OCI-LY3 (cell line): ENCODE results near the gene GCA.

Source experiments
- H2AFZ ChIP-seq: fragments of 200-600, 300-600 bp; shearing (Covaris generic); 2 replicates; pipeline ENCODE4 v1.6.0; 2014; ENCODE audit warnings: antibody characterized with exemption, low read depth, low read length
- H3K27ac ChIP-seq: fragments of 200-600, 300-600 bp; sonication (generic); 2 replicates; pipeline ENCODE4 v1.5.1; 2014; ENCODE audit warnings: mild to moderate bottlenecking, low read length, moderate library complexity, mixed read lengths
- H3K27me3 ChIP-seq: fragments of 200-600, 300-600 bp; sonication (generic); 2 replicates; pipeline ENCODE4 v1.6.1; 2014; ENCODE audit warnings: low read depth, low read length, mixed read lengths
- H3K36me3 ChIP-seq: fragments of 200-600, 300-600 bp; sonication (generic); replicated peaks from 2 replicates; pipeline ENCODE3; 2014; ENCODE audit warnings: low read depth, low read length, mixed read lengths
- H3K4me1 ChIP-seq: fragments of 300-600, 200-600 bp; sonication (generic); 2 replicates; pipeline ENCODE4 v1.6.1; 2014; ENCODE audit warnings: low read length, mixed read lengths
- H3K4me2 ChIP-seq: fragments of 200-600, 300-600 bp; sonication (generic); 2 replicates; pipeline ENCODE4 v1.6.1; 2014; ENCODE audit warnings: low read length, mixed read lengths
- H3K4me3 ChIP-seq: fragments of 300-600, 200-600 bp; sonication (generic); 2 replicates; pipeline ENCODE4 v1.5.1; 2014; ENCODE audit warnings: antibody characterized with exemption, mild to moderate bottlenecking, low read length, moderate library complexity
- H3K79me2 ChIP-seq: fragments of 300-600, 200-600 bp; shearing (Covaris generic); 2 replicates; pipeline ENCODE4 v1.6.1; 2014; ENCODE audit warnings: mild to moderate bottlenecking, low read length, mixed read lengths
- H3K9ac ChIP-seq: fragments of 300-600, 200-600 bp; shearing (Covaris generic); 2 replicates; pipeline ENCODE4 v1.6.0; 2014; ENCODE audit warnings: mild to moderate bottlenecking, low read length, moderate library complexity
- H3K9me3 ChIP-seq: fragments of 200-600, 300-600 bp; shearing (Covaris generic); 2 replicates; pipeline ENCODE4 v1.6.1; 2014; ENCODE audit warnings: low read length, mixed read lengths; ENCODE audit not compliant: insufficient read depth
- H4K20me1 ChIP-seq: fragments of 200-600, 300-600 bp; sonication (generic); 2 replicates; pipeline ENCODE4 v1.6.1; 2016; ENCODE audit warnings: low read length, mixed read lengths; ENCODE audit not compliant: insufficient read depth
- EZH2phosphoT487 ChIP-seq: fragments of 200-600 bp; shearing (Covaris generic); IDR thresholded peaks from 2 replicates; pipeline ENCODE4 v1.6.1; 2018; ENCODE audit warnings: antibody characterized with exemption, mixed run types, low read depth
- TF ChIP-seq, protein P1 (sequence below): fragments of 200-600, 300-600 bp; sonication (generic); IDR thresholded peaks from 2 replicates; pipeline ENCODE4 v1.5.1; 2014; ENCODE audit warnings: antibody characterized with exemption, low read length, low read depth

Gene GCA

GRCh38 chr2:162343492-162343823, 474 bp upstream of the GCA start:
- TF ChIP-seq, protein P1, sequence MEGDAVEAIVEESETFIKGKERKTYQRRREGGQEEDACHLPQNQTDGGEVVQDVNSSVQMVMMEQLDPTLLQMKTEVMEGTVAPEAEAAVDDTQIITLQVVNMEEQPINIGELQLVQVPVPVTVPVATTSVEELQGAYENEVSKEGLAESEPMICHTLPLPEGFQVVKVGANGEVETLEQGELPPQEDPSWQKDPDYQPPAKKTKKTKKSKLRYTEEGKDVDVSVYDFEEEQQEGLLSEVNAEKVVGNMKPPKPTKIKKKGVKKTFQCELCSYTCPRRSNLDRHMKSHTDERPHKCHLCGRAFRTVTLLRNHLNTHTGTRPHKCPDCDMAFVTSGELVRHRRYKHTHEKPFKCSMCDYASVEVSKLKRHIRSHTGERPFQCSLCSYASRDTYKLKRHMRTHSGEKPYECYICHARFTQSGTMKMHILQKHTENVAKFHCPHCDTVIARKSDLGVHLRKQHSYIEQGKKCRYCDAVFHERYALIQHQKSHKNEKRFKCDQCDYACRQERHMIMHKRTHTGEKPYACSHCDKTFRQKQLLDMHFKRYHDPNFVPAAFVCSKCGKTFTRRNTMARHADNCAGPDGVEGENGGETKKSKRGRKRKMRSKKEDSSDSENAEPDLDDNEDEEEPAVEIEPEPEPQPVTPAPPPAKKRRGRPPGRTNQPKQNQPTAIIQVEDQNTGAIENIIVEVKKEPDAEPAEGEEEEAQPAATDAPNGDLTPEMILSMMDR = no peak
- no peak for TF ChIP-seq EZH2phosphoT487
- peaks cover 10% of the 10 kb centered on the region for H3K4me1 ChIP-seq
- H2AFZ ChIP-seq = peak overlapping the region; percentile 96
- H4K20me1 ChIP-seq = no peaks in the 10 kb centered on the region
- peak overlapping the region; percentile 84 for H3K4me3 ChIP-seq
- peak overlapping the region; percentile 25; the same call in 1 of the 2 replicates for H3K9ac ChIP-seq
- 0 out of 2 replicates have a peak, but pooled peaks cover 4% of the 10 kb centered on the region for H3K79me2 ChIP-seq
- H3K27me3 ChIP-seq = no peaks in the 10 kb centered on the region
- H3K27ac ChIP-seq = no peak overlapping the region
- H3K4me2 ChIP-seq = peak overlapping the region; percentile 77
- no peaks in the 10 kb centered on the region for H3K36me3 ChIP-seq
- no peaks in the 10 kb centered on the region for H3K9me3 ChIP-seq

DNA sequence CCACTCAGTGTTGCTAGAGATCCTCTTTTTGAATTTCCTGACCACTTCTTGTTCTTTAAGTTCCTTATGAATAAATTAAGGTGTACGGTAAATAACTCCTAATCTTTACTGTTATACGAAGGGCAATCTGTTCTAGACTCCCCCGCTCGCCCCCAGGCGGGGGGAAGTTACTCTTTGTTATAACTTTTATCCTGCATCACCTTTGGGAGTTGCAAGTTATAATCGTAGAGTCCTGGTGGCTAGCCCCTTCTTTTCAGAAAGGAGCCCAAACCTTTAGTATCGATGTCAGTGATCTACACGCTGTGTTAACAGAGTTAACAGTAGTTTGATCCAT, 652 bp downstream of the GCA start:
- no peaks in the 10 kb centered on the region for H3K27me3 ChIP-seq
- H3K4me1 ChIP-seq = peaks cover 10% of the 10 kb centered on the region
- no peaks in the 10 kb centered on the region for H3K9me3 ChIP-seq
- H3K36me3 ChIP-seq = no peaks in the 10 kb centered on the region
- H3K4me2 ChIP-seq = peak overlapping the region; percentile 64
- H3K4me3 ChIP-seq = peak overlapping the region; percentile 84
- no peaks in the 10 kb centered on the region for H4K20me1 ChIP-seq
- 0 out of 2 replicates have a peak, but pooled peaks cover 4% of the 10 kb centered on the region for H3K79me2 ChIP-seq
- H3K9ac ChIP-seq = peak overlapping the region; percentile 73
- H2AFZ ChIP-seq = peak overlapping the region; percentile 67
- H3K27ac ChIP-seq = peak overlapping the region; percentile 35; the same call in 1 of the 2 replicates
- no peak for TF ChIP-seq EZH2phosphoT487
- TF ChIP-seq, protein P1 = no peak

- H3K27me3 ChIP-seq = no peaks in the 10 kb centered on the region
- no peaks in the 10 kb centered on the region for H3K36me3 ChIP-seq
- H3K4me2 ChIP-seq = no peak overlapping the region
- no peaks in the 10 kb centered on the region for H4K20me1 ChIP-seq
- H3K4me1 ChIP-seq = no peaks in the 10 kb centered on the region
- H3K79me2 ChIP-seq = no peaks in the 10 kb centered on the region
- H3K9ac ChIP-seq = no peak overlapping the region
- no peak overlapping the region for H3K27ac ChIP-seq
- TF ChIP-seq, protein P1 = no peak
- no peak for TF ChIP-seq EZH2phosphoT487
- H3K4me3 ChIP-seq = no peak overlapping the region
- no peaks in the 10 kb centered on the region for H3K9me3 ChIP-seq
- no peak overlapping the region for H2AFZ ChIP-seq
These were observed 21.5 kb downstream of the GCA start for GRCh38 chr2:162365392-162365791.

DNA sequence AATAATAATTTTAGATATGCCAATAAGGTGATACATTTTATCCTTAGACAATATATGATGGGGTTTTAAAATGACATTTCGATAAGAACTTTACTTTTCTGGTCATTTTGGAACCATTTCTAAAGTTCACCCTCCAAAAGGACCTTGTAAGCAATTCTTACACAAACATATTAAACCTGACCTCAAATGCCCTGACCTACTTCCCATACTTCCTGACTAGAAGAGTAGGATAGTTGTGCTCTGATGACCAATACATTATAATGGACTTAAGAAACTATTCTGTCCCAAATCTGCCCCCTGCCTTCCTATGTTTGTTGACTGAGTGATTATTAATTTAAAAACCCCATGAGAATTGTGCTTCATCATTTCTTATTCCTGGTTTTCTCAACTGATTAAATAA, 24.6 kb downstream of the GCA start:
- no peak overlapping the region for H3K4me2 ChIP-seq
- no peak overlapping the region for H2AFZ ChIP-seq
- H3K4me1 ChIP-seq = no peaks in the 10 kb centered on the region
- no peaks in the 10 kb centered on the region for H3K79me2 ChIP-seq
- H3K4me3 ChIP-seq = no peak overlapping the region
- no peak overlapping the region for H3K27ac ChIP-seq
- no peak overlapping the region for H3K9ac ChIP-seq
- no peaks in the 10 kb centered on the region for H3K27me3 ChIP-seq
- TF ChIP-seq, protein P1 = no peak
- no peak for TF ChIP-seq EZH2phosphoT487
- no peaks in the 10 kb centered on the region for H3K36me3 ChIP-seq
- H4K20me1 ChIP-seq = no peaks in the 10 kb centered on the region
- H3K9me3 ChIP-seq = no peaks in the 10 kb centered on the region
